ENCODE measurements around the gene PTPRK.

- TF ChIP-seq CTCF (IDR thresholded peaks at IDR 0.05) (no peak), ZFX (IDR thresholded peaks at IDR 0.05; ENCODE audit: borderline replicate concordance) (no peak)
Observed at GRCh38 chr6:128152551-128152950, 367.8 kb downstream of the PTPRK start.

Data from 22Rv1 (cell line).